Activated CD8-positive, alpha-beta T cell treated with anti-CD3 and anti-CD28 coated beads for 36 hours (primary cell): ENCODE measurements around the gene PRKCSH. TPM values are rescaled to one million over a fixed set of nuclear protein-coding genes. Genes with fewer than 3 reads are reported as not detected.

Source experiments
- ATAC-seq: fragments of 200-7000 bp; cut with Tn5 transposase; one replicate; pipeline ENCODE4 v1.10.0; 2021; ENCODE audit warnings: mild to moderate bottlenecking, moderate library complexity
- CTCF ChIA-PET: fragments of 350-600 bp; sonication (Branson Sonifier 250); formaldehyde crosslinking; loops from one replicate; lab custom pipeline; 2021; ENCODE audit warnings: antibody characterized with exemption; lab: Charles Lee
- POLR2A ChIA-PET: fragments of 350-600 bp; sonication (Branson Sonifier 250); formaldehyde crosslinking; loops from one replicate; lab custom pipeline; 2021; ENCODE audit warnings: antibody characterized with exemption; lab: Charles Lee
- DNase-seq: peaks from one replicate; pipeline ENCODE4 v3.0.0-alpha.2; 2020
- H3K27ac Mint-ChIP-seq: one replicate; pipeline ENCODE4 v1.8.0; 2021; ENCODE audit warnings: mild to moderate bottlenecking, mixed read lengths
- H3K27me3 Mint-ChIP-seq: one replicate; pipeline ENCODE4 v1.8.0; 2021; ENCODE audit warnings: mixed read lengths
- H3K36me3 Mint-ChIP-seq: one replicate; pipeline ENCODE4 v1.8.0; 2021; ENCODE audit warnings: low read depth, mixed read lengths
- H3K4me1 Mint-ChIP-seq: one replicate; pipeline ENCODE4 v1.8.0; 2021; ENCODE audit warnings: low read depth, mixed read lengths
- H3K4me3 Mint-ChIP-seq: one replicate; pipeline ENCODE4 v1.8.0; 2021; ENCODE audit warnings: mild to moderate bottlenecking, moderate library complexity, mixed read lengths
- H3K9me3 Mint-ChIP-seq: one replicate; pipeline ENCODE4 v1.8.0; 2021; ENCODE audit warnings: mixed read lengths
- CTCF ChIP-seq: fragments of 200-600 bp; IDR thresholded peaks from one replicate; pipeline ENCODE4 v1.8.0; 2022; ENCODE audit warnings: antibody characterized with exemption, mild to moderate bottlenecking
- intact Hi-C: fragments of 100-400 bp; cut with micrococcal nuclease; formaldehyde crosslinking; loops from one replicate; pipeline ENCODE4 v1.10.0; 2022
- total RNA-seq, 2 experiments: library from RNA; stranded (reverse); gene quantifications; one replicate each; pipeline ENCODE4 v1.2.3, GENCODE V29; 2021

Gene PRKCSH
- total RNA-seq, 2 experiments from 2014 or later: 207 to 211 TPM

GRCh38 chr19:11421371-11422098, 13.9 kb upstream of the PRKCSH start:
- Mint-ChIP-seq H3K27ac (no peak overlapping the region), H3K27me3 (peaks cover 54% of the 10 kb centered on the region), H3K9me3 (no peaks in the 10 kb centered on the region), H3K36me3 (no peaks in the 10 kb centered on the region), H3K4me3 (peak overlapping the region; percentile 65), H3K4me1 (peaks cover 31% of the 10 kb centered on the region)
- CTCF ChIA-PET: interaction anchor here (0.6 to 4.6 kb wide), 6 partner anchors 10 to 75 kb away, joined by 3 to 29 read pairs (median 4); partner anchors contain the start of genes CCDC159, ODAD3, PRKCSH and TMEM205
- peak; percentile 74 for ATAC-seq
- intact Hi-C loops: no loop called here
- POLR2A ChIA-PET: interaction anchor here (0.9 to 6.1 kb wide), 7 partner anchors 14 to 61 kb away, joined by 3 to 26 read pairs (median 4); partner anchors contain the start of genes EPOR, ODAD3 and PRKCSH
- peak; percentile 76 for DNase-seq
- no peak for TF ChIP-seq CTCF

- CTCF ChIA-PET: interaction anchor here (0.6 to 4.6 kb wide), 6 partner anchors 11 to 76 kb away, joined by 3 to 29 read pairs (median 4); partner anchors contain the start of genes CCDC159, ODAD3, PRKCSH and TMEM205
Observed at GRCh38 chr19:11422163-11423065, 13.0 kb upstream of the PRKCSH start.

GRCh38 chr19:11423164-11423790, 12.2 kb upstream of the PRKCSH start:
- CTCF ChIA-PET: interaction anchor here (1.0 to 4.6 kb wide), 4 partner anchors 12 to 59 kb away, joined by 3 to 29 read pairs (median 7); partner anchors contain the start of genes ODAD3 and PRKCSH
- Mint-ChIP-seq H3K27me3 (peaks cover 48% of the 10 kb centered on the region), H3K4me1 (peaks cover 31% of the 10 kb centered on the region), H3K4me3 (peak overlapping the region; percentile 65), H3K9me3 (no peaks in the 10 kb centered on the region), H3K27ac (no peak overlapping the region), H3K36me3 (no peaks in the 10 kb centered on the region)
- DNase-seq (no peak), ATAC-seq (no peak)
- POLR2A ChIA-PET: interaction anchor here (0.6 to 6.1 kb wide), 6 partner anchors 12 to 461 kb away, joined by 3 to 26 read pairs (median 4); partner anchors contain the start of genes ODAD3 and PRKCSH
- intact Hi-C loops: no loop called here
- TF ChIP-seq CTCF: no peak

More at GRCh38 chr19:11422163-11423065, 13.0 kb upstream of the PRKCSH start:
- Mint-ChIP-seq H3K4me1 (peaks cover 31% of the 10 kb centered on the region), H3K27me3 (peaks cover 54% of the 10 kb centered on the region), H3K4me3 (peak overlapping the region; percentile 65), H3K27ac (no peak overlapping the region), H3K36me3 (no peaks in the 10 kb centered on the region), H3K9me3 (no peaks in the 10 kb centered on the region)
- no peak for TF ChIP-seq CTCF
- intact Hi-C loops: no loop called here
- DNase-seq (peak; percentile 87), ATAC-seq (peak; percentile 77)
- POLR2A ChIA-PET: interaction anchor here (0.7 to 6.1 kb wide), 9 partner anchors 13 to 460 kb away, joined by 3 to 26 read pairs (median 4); partner anchors contain the start of genes EPOR, ODAD3, PRKCSH and SWSAP1

GRCh38 chr19:11423791-11424181, 11.6 kb upstream of the PRKCSH start:
- POLR2A ChIA-PET: interaction anchor here (0.6 to 6.1 kb wide), 3 partner anchors 43 to 117 kb away, joined by 3 to 26 read pairs (median 3); no protein-coding TSS in a partner anchor
- no peak for DNase-seq
- CTCF ChIA-PET: interaction anchor here (1.0 to 2.8 kb wide), 3 partner anchors 11 to 59 kb away, joined by 3 to 11 read pairs (median 3); partner anchors contain the start of genes ODAD3 and PRKCSH
- intact Hi-C loops: no loop called here
- ATAC-seq: no peak
- no peaks in the 10 kb centered on the region for H3K9me3 Mint-ChIP-seq
- peaks cover 45% of the 10 kb centered on the region for H3K27me3 Mint-ChIP-seq
- H3K36me3 Mint-ChIP-seq: no peaks in the 10 kb centered on the region
- H3K4me3 Mint-ChIP-seq: no peak overlapping the region
- TF ChIP-seq CTCF: no peak
- H3K27ac Mint-ChIP-seq: no peak overlapping the region
- peaks cover 31% of the 10 kb centered on the region for H3K4me1 Mint-ChIP-seq
